LoVo (cell line): ENCODE data around the gene KRTCAP2.
"Not testable (repeated sequence)": the region's sequence is repeated elsewhere in the genome, so short reads cannot be mapped to it uniquely, and the experiment has no call there.

ENCODE experiments used
- DNase-seq: peaks from one replicate; pipeline ENCODE4 v3.0.0-alpha.2; 2016; ENCODE audit warnings: low spot score

Gene KRTCAP2

DNA sequence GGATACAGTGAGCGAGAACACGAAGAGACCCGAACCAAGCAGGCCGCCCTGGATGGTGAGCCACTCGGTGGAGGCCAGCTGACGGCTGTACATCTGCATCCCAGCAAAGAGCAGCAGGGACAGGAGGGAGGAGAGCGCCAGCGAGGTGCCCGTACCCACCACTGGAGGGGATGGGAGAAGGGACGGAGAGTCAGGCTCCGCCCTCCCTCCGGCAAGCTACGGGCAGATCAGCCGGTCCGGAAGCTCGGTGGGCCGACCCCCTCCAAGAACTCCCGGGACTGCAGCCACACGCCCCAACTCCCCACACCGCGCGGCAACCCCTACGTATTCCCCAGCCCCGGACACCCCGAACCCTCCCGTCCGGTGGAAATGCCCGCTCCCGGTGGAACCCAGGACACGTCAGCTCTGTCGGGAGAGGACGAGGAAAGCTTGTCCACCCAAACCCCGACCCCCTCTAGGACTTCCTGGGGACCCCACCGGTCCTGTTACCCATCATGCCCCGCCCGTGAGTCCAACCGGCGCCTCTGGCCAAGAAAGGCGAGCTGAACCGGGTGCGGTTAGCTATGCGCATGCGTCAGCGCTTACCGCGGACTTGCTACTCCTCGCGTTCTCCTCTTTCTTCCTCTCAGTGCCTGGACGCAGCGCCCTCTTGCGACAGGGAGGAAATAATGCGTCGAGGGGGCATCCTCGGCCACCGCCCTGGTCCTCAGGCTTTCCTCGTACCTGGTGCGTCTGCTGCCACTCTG is at the start of gene KRTCAP2:
KRTCAP2 (minus strand) TSS at position 573 of the 746 bp plus-strand sequence; CDS start at position 493, 80 bp downstream.
- peak; percentile 96 for DNase-seq

DNA sequence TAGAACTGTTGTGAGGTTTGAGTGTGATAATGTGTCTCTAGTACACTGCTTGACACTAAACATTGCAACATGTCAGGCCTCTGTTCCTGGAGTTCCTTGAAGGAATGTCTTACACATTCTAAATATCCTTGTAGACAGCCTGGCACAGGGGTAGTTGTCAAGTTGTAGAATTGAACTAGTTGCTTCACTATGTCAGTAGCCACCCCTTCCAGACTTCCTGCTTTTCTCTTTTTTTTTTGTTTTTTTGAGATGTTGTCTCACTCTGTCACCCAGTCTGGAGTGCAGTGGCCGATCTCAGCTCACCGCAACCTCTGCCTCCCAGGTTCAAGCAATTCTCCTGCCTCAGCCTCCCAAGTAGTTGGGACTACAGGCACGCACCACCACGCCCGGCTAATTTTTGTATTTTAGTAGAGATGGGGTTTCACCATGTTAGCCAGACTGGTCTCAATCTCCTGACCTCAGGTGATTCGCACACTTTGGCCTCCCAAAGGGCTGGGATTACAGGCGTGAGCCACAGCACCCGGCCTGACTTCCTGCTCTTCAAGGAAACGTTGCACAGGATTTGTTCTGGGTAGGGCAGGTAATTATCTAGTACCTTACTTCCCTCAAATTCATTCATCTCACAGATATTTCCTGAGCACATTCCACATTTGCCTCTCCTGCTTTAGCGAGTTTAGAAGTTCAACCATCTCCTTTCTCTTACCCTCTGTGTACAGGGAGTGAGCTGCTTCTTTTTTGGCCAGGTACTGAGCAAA is 47.3 kb upstream of the KRTCAP2 start:
- not testable (repeated sequence) for DNase-seq

DNA sequence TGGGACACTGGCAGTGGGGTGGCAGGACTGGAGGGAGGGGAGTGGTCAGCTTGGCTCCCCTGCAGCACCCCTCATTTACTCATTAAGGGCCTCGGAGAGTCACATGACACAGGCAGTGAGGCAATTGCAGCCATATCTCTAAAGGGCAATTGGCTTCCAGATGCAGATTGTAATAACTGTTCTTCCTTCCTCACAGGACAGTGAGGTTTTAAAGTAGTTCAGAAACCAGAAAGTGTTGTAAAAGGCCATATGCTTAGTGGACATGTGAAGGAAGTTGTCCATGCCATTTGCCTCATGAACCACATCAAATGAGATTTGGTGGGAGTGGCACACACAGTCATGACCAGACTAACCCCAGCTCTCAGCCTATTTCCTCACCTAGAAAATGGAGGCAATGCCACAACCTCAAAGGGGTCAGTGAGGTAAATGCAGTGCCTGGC is 46.5 kb upstream of the KRTCAP2 start:
- DNase-seq, result no peak

DNA sequence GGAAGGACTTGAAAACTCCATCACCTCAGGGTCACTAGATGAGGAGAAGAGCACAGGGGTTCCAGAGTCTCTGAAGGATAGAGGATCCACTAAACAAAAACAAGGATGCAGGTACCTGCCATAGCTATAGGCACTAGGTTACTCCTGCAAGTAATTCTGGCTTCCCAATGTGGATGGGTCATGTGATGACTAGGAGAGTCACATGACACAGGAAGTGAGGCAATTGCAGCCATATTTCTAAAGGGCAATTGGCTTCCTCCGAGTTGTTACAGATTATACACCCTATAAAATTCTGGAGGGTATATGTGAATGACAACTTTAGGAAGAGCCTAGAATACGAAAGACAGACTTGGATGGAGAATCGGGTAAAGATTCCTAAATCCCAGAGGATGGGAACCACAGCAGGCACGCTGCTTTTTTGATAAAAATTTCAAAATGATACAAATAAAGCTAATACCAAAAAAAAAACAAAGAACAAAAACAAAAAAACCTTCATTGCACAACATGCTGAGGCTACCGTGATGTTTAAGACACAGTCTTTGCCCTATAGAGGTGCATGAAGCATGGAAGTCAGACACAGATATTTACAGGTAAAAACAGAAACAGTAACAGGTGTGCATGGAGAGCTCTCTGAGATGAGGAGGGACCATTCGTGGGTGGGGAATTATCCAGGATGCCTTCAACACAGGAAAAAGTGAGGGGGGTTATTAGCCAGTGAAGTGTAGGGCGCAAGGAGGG is 45.9 kb upstream of the KRTCAP2 start:
- DNase-seq, result no peak

DNA sequence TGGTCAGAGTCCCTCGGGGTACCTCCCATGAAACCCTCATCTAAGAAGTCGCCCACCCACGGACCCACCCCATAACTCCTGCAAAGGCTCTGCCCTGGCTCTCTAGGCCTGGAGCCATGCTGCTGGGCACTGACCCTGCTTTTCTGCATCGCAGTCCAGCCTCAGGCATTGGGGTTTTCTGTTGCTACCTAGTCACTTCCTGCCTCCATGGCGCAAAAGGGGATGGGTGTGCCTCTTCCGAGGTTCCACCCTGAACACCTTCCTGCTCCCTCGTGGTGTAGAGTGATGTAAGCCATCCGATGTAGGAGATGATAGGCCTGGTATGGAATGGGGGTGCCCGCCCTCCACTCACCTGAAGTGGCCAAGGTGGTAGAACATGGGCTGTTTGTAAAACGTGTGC is 41.6 kb upstream of the KRTCAP2 start:
- DNase-seq, result not testable (repeated sequence)

DNA sequence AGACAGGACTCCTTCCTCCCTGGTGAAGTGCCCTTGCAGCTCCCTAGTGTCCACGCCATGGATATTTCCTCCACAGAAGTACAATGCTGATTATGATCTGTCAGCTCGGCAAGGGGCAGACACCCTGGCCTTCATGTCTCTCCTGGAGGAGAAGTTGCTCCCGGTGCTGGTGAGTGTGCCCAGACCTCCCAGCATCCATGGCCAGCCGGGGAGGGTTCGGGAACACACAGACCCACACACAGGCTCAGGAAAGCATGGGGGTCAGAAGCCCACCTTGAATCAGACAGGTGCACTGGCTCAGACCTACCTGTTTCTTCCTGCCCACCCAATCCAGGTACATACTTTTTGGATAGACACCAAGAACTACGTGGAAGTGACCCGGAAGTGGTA is 38.9 kb upstream of the KRTCAP2 start:
- DNase-seq, result not testable (repeated sequence)

DNA sequence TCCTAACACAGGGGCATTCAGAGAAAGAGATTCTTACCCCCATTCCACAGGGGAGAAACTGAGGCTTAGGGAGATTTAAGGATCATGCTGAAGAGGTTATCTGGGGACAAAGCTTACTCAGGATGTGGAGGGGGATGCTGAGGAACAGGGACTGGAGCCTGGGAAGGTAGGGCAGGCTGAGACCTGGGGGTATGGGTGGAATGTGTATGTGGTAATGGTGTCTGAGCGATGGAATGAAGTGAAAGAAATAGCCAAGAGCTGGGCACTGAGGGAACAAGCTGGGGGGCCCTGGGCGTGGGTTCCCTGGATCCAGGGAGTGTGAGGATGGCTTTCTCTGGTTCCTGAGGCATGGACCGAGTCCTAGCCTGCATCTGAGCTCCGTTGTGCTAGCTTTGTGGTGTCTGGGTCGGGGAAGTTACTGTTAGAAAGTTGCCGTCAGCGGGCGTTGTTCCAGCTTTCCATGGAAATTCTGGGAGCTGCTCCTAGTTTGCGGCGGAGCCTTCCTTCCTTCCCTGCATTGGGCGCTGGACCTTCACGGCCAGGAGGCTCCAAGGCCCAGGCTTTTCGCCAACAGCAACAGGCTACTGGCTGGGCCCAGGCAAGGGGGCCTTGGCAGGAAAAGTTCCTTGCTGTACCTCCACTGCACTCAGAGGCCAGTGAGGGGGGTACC is 38.4 kb upstream of the KRTCAP2 start:
- DNase-seq, result not testable (repeated sequence)

DNA sequence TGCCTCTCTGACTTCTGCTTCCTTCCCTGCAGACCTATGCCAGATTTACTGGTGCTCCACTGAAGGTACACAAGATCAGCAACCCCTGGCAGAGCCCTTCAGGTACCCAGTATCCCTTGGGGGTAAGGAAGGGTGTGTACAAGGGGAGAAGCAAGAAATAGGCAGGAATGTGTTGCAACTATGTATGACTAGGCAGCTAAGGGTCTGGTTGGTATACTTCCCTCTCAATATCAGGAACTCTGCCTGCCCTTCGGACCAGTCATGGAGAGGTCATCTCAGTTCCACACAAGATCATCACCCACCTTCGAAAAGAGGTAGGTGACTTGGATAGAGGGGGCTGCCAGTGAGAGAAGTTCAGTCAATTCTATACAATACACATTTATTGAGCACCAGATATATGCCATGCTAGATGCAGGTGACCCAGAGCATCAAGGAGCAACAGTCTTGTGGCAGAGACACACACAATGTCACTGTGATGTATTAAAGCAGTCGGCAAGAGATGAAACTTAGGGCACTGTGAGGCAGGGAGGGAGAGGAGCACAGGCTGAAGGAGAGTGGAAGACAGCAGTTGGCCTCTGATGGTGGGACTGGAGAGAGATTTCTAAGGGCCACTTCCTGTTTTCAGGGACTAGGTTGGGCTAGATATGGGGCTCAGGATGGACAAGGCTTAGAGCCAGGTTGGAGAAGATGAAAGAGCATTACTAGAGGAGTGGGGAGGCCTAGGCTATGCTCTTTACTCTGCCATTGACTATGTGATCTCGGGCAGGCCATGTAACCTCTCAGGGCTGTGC is 37.4 kb upstream of the KRTCAP2 start:
- DNase-seq, result no peak

DNA sequence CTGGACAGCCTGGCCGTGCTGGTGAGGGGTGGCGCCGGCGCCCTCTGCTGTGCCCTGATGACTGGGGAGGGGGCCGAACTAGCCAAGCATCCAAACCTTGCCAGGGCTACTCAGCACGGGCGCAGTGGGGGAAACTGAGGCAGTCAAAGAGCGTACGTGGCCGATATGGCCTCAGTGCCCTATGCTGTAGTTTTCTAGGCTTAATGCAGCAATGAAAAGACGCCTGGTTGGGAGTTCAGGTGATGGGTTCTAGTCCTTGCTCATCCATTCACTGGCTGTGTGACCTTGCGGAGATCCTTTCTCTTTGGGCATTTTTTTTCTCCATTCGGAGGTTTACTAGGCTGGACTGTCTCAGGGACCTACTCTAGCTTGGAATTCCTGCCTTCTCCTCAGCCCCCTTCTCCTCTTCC is 36.2 kb upstream of the KRTCAP2 start:
- no peak for DNase-seq

DNA sequence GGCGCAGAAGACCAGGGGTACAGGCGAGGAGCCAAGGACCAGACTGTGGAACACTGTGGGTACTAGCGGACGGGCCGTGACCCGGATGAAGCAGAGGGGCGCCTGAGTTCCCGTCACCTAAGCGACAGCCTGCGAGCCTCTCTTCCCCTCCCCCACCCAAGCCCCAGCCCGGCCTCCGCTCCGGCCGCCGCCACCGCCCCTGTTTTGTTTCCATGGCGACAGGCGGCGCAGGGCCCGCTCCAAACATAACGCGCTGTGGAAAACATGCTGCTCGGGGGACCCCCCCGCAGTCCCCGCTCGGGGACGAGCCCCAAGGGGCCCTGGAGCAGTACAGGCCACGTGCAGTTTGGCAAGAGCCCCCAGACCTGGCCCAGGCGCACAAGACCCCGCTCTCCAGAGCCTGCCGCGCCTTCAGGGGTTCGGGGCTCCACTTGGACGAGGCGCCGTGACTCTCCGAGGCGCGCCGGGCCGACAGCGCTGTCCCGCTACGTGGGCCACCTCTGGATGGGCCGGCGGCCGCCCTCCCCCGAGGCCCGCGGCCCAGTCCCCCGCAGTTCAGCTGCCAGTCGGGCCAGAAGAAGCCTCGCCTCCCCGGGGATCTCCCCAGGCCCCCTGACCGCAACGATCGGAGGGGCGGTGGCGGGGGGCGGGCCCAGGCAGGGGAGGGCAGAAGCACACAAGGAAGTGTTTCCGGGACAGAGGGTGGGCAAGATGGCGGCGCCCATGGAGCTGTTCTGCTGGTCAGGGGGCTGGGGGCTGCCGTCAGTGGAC is 35.6 kb upstream of the KRTCAP2 start, which contains the start of gene MTX1:
MTX1 (plus strand) TSS at position 155 of the 771 bp plus-strand sequence; CDS start at position 265, 110 bp downstream.
- peak; percentile 78 for DNase-seq

DNA sequence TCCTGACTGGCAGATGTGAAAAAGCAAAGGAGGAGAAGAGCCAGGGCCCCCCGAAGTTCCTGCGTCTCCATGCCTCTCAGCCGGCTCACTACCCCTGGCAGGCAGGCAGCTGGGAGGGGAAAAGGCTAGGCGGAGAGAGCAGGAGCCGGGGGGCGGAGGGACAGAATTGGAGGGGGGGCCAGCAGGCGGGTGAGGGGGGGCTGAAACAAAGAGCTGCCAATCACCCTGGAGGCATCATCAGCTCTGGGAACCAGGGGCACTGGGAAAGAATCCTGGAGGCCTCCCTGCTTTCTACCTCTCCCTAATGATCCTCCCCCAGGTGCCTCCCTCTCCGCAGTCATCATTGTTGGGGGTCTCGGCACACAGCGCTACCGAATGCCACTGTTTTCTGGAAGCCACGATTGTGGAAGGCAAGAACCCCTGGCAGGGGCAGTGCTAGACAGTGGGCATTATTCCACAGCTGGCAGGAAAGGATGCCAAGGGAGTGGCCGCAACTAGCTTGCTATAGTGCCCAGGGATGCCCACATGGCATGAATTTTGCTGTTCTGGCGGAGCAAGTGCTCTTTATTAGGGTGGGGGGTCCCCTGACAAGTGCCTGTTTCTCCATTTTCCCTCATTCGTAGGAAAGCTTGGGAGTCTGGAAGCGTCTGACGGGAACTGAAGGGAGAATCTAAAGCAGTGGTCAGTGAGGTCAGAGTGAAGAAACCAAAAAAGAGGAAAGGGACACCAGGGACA is 34.9 kb upstream of the KRTCAP2 start, which contains the start of gene THBS3:
THBS3 (minus strand) TSS at position 92 of the 735 bp plus-strand sequence; CDS start at position 71, 21 bp downstream.
- no peak for DNase-seq

DNA sequence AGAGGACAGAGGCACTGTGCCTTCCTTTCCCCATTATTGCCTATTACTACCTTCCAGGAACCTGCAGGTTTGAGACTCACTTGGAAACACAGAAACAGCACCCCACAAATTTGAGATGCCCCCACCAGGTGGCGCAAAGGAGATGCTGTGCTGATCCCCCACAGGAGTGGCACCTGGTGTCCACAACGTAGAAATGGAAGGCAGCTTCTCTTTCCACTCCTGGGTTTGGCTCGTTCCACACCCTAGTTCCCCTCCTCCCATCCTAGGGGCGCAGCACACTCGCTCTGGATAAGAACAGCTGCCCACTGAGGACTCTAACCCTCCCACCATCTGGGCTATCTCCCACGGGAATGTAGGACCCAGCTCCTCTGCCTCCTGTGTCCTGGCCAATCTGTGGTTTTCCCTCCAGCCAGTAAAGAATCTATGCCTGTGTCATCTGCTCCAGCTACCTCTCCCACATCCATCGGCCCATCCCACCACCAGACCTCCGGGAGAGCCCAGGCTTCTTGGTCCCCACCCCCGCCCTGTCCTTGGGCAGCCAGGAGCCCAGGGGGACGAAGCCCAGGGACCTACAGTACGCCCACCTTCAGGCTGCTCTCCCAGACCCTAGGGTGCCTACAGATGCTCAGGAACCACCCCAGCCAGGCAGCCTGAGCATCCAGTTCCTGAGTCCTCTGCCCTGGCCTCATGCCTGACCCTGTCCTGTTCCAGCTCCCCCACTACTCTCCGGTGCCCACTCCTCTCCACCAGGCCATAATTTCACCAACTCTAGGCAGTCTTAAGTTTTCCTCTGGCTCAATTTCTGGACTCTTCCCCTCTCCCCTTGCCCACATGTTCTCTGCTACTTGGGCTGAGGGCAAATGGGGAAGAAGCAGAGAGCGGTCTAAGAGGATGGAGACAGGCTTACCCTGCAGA is 34.0 kb upstream of the KRTCAP2 start:
- peak; percentile 85 for DNase-seq

DNA sequence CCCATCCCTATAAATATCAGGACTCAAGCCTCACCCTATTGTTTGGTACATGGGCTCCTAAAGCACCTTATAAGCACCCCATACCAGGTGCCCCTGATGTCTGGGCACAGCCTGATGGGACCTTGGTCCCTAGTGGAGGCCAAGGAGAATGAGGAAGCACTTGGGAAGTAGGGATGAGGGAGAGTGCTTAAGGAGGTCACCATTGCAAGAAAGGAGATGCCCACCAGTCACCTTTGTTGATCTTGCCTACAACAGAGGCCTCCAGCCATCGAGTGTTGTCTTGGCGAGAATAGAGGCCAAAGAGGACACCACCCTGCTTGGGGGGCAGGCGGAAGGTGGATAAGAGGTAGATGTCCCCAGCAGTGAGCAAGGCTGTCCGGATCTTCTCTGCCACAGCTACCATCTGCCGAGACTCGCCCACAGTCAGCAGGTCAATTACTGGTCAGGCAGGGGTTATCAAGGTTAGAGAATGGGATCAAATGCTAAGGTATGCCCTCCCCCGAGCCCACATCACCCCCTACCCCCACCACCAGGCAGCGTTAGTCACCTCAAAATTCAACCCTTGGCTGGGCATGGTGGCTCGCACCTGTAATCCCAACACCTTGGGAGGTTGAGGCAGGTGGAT is 33.0 kb upstream of the KRTCAP2 start:
- DNase-seq, result no peak

DNA sequence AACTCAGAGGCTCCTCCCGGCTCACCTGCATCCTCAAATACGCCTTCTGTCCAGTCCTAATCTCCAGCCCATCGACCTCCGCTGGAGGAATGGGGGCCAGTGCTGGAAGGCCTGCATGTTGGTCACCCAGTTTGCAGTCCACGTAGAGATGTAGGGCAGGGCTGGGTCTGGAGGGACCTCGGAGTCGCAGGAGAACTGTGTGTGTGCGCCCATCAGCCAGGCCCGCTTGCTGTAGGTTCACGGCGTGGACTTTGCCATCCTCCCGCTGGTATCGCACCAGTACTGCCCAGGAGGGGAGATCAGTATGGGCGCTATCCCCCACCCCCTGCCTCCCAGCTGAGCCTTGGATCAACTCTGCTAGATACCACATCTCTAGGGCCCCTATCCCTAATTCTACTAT is 31.9 kb upstream of the KRTCAP2 start:
- DNase-seq, result no peak

DNA sequence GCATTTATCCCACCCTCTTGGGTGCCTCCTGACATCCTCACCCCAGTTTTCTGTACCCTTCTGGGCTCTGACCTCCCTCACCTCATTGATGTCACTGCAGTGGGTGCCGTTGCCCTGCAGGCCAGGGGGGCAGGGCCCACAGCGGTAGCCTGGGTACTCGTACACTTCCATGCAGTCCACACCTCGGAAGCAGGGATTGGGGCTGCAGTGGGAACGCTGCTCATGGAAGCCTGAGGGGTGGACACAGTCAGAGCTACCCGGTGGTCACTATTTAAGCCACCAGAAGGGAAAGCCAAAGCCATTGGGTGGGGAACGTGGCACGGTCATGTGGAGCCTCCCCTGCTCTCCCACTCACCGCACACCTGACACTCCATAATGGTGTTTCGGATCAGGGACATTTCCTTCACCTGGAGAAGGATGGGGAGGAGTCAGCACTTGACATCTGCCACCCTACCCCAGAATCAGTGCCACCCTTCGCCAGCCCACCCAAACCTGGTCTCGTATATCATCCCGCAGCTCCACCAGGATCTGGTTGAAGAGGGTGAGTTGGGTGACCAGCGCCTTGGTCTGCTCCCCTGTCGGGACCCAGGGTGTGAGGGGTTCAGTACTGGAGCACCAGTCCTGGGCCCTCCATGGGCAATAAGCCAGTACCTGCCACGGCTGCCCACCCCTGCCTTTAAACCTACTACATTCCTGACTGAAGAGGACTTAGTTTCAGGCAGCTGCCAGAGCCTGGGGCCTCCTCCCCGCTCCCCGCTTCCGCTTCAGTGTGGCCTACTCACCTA is 29.8 kb upstream of the KRTCAP2 start:
- no peak for DNase-seq

DNA sequence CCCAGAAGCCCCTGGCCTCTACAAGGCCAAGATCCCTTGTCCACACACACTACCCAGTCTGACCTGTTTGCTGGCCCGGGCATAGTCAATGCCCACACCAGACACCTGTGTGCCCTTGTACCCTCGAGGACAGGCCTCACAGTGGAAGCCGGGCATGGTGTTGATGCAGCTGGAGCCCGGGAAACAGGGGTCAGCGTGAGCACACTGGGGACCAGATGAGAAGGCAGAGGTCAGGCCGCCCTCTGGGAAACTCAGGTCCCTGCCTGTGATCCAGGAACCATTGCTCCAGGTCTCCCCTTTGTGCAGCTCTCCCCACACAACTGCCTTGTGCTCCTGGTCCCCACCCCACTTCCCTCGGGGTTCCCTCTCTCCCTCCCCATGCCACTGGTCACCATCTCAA is 29.1 kb upstream of the KRTCAP2 start:
- DNase-seq, result no peak

DNA sequence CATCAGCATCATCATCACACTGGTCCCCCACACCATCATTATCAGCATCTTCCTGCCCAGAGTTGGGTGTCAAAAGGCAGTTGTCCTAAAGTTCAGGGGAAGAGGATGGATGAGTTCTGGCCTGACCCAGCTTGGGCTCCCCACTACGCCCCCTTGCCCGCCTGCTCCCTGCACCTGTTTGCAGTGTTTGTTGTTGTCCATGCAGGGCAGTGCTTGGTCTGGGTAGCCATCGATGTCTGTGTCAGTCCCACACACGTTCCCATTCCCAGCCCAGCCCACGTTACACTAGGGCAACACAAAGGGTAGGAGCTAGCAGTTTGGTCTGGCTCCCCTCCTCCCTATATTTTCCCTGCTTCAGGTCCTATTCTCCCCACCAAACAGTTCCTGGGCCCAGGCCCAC is 27.8 kb upstream of the KRTCAP2 start:
- DNase-seq, result no peak
